Tibial nerve (tissue), 4 donors: Measurements from ENCODE around the gene THOC6. TPM values are rescaled to one million over a fixed set of nuclear protein-coding genes. Genes with fewer than 3 reads are reported as not detected.

Experiments
- DNase-seq, 2 donors: peaks; one replicate each; pipeline ENCODE4 v3.0.0-alpha.2; 2019; ENCODE audit warnings: low spot score in 2 of 2
- H3K27ac ChIP-seq, 4 donors: fragments of 200-600 bp; sonication (generic) in 3 of 4; one replicate each; pipeline ENCODE4 v1.5.1; 2017 to 2019; ENCODE audit warnings: mild to moderate bottlenecking in 1 of 4
- H3K27me3 ChIP-seq, 2 donors: fragments of 200-600 bp; sonication (generic) in 1 of 2; one replicate each; pipeline versions ENCODE4 v1.5.1 to v1.6.0; 2017 to 2019
- H3K36me3 ChIP-seq, 3 donors: fragments of 200-600 bp; sonication (generic); one replicate each; pipeline ENCODE4 v1.5.1; 2018 to 2019
- H3K4me1 ChIP-seq, 4 donors: fragments of 200-600 bp; sonication (generic) in 3 of 4; one replicate each; pipeline ENCODE4 v1.5.1; 2017 to 2019
- H3K4me3 ChIP-seq, 4 donors: fragments of 200-600 bp; sonication (generic) in 3 of 4; one replicate each; pipeline ENCODE4 v1.5.1; 2017 to 2019; ENCODE audit warnings: mild to moderate bottlenecking in 1 of 4, moderate library complexity in 1 of 4
- H3K9me3 ChIP-seq, 4 donors: fragments of 200-600 bp; sonication (generic) in 3 of 4; one replicate each; pipeline ENCODE4 v1.5.1; 2017 to 2019
- CTCF ChIP-seq, 5 experiments: fragments of 200-600 bp in 3 of 5; fragments of 450-650 bp in 2 of 5; sonication (generic) in 3 of 5; IDR thresholded peaks; one replicate each; pipeline ENCODE4 v1.5.1; 2016 to 2019; ENCODE audit warnings: antibody characterized with exemption in 5 of 5, mild to moderate bottlenecking in 3 of 5, moderate library complexity in 2 of 5
- EP300 ChIP-seq, 2 donors: sonication (generic); formaldehyde crosslinking; IDR thresholded peaks; one replicate each; pipeline ENCODE4 v1.6.1; 2017; ENCODE audit warnings: antibody characterized with exemption in 2 of 2, mild to moderate bottlenecking in 1 of 2
- POLR2A ChIP-seq, 2 donors: fragments of 450-650 bp; IDR thresholded peaks; one replicate each; pipeline ENCODE4 v1.6.1; 2017; ENCODE audit warnings: antibody characterized with exemption in 2 of 2, mild to moderate bottlenecking in 2 of 2, moderate library complexity in 2 of 2
- WGBS, 2 donors: methylation state at CpG; one replicate each; pipeline ENCODE4 v1.1.5; 2018; 5-methylcytosine and 5-hydroxymethylcytosine counted together
- total RNA-seq, 4 donors: library from RNA; depleted of rRNA; stranded (reverse); fragments of >200 nt; gene quantifications; one replicate each; pipeline ENCODE4 v1.1.0, GENCODE V29; 2016

The THOC6 gene
- total RNA-seq, 4 donors from 2014 or later: 12.2 to 28.5 (median 18.0) TPM

- TF ChIP-seq CTCF (IDR thresholded peaks at IDR 0.05) (no peak), POLR2A (IDR thresholded peaks at IDR 0.05) (no peak), EP300 (IDR thresholded peaks at IDR 0.05) (no peak)
- H3K27me3 ChIP-seq: peaks cover 0 to 25% of the 10 kb centered on the region in 2 donors
- 87 to 92% methylated on average over 3 to 15 of the region's 15 CpGs for WGBS, 2 donors
- H3K4me3 ChIP-seq: no peak overlapping the region
- no peak overlapping the region for H3K27ac ChIP-seq
- peaks cover 0 to 25% (median 0%) of the 10 kb centered on the region in 3 donors for H3K36me3 ChIP-seq
- H3K9me3 ChIP-seq: no peaks in the 10 kb centered on the region
- peaks cover 0 to 25% (median 14%) of the 10 kb centered on the region in 4 donors for H3K4me1 ChIP-seq
- no peak for DNase-seq
These were observed 47.2 kb upstream of the THOC6 start for GRCh38 chr16:2976673-2977072.

DNA sequence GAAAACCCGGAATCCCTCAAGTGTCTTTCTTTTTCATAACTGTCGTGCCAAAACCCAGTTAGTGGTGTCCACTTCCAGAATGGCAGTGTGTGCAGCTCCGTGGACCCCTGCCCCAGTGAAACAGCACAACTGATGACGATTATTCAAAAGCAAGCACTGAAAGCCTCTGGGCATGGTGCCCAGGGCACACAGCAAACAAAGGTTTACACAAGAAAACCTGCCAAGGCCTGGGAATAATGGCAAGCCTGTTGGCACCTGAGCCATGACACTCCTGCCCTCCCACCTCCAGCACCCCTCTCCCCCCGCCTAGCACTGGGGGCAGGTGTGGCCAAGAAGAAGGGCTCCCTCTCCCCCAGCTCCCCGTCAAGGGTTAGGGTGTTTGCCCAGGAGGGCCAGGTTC, 46.4 kb upstream of the THOC6 start:
- H3K4me1 ChIP-seq: peaks cover 0 to 23% (median 14%) of the 10 kb centered on the region in 4 donors
- H3K9me3 ChIP-seq: no peaks in the 10 kb centered on the region
- WGBS, 2 donors: 64 to 77% methylated on average over 5 to 6 of the region's 6 CpGs
- H3K4me3 ChIP-seq: no peak overlapping the region
- no peak overlapping the region for H3K27ac ChIP-seq
- peaks cover 0 to 25% of the 10 kb centered on the region in 2 donors for H3K27me3 ChIP-seq
- DNase-seq: no peak
- TF ChIP-seq POLR2A (IDR thresholded peaks at IDR 0.05) (no peak), CTCF (IDR thresholded peaks at IDR 0.05) (no peak), EP300 (IDR thresholded peaks at IDR 0.05) (no peak)
- peaks cover 0 to 18% (median 0%) of the 10 kb centered on the region in 3 donors for H3K36me3 ChIP-seq

DNA sequence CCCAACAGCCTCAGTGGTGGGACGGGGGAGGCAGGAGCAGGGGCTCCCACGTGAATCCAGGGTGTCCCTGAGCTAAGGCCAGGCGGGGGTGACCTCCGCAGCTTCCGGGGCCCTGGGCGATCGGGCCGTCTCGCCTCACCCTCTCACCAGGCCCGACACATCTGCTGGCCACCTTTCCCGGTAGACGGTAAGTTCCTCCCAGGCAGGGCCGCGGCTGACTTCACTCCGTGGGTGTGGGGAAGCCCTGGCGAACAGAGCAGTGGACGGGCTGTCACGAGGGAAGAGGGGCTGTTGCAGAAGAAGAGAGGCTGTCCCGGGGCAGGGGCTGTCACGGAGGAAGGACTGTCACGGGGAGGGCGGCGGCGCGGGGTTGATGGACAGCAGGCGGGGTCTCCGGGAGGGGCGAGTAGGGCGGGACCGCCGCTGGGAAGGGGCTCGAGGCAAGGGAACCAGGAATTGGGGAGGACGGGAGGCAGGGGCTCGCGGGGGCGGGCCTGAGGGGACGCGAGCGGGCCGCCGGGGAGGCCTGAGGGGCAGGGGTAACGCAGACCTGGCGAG, 44.1 kb upstream of the THOC6 start:
- 2 to 3% methylated on average over 30 to 34 of the region's 43 CpGs for WGBS, 2 donors
- TF ChIP-seq EP300 (IDR thresholded peaks at IDR 0.05): no peak
- TF ChIP-seq POLR2A (IDR thresholded peaks at IDR 0.05): no peak
- no peak for TF ChIP-seq CTCF (IDR thresholded peaks at IDR 0.05)
- peaks cover 0 to 25% of the 10 kb centered on the region in 2 donors for H3K27me3 ChIP-seq
- H3K4me1 ChIP-seq: peaks cover 0 to 37% (median 19%) of the 10 kb centered on the region in 4 donors
- H3K36me3 ChIP-seq: peaks cover 0 to 1% (median 0%) of the 10 kb centered on the region in 3 donors
- DNase-seq: no peak
- no peaks in the 10 kb centered on the region for H3K9me3 ChIP-seq
- H3K27ac ChIP-seq: peak overlapping the region in 1 of 4 donors; percentile 90
- H3K4me3 ChIP-seq: peak overlapping the region; percentile 61 to 93 (median 88)

DNA sequence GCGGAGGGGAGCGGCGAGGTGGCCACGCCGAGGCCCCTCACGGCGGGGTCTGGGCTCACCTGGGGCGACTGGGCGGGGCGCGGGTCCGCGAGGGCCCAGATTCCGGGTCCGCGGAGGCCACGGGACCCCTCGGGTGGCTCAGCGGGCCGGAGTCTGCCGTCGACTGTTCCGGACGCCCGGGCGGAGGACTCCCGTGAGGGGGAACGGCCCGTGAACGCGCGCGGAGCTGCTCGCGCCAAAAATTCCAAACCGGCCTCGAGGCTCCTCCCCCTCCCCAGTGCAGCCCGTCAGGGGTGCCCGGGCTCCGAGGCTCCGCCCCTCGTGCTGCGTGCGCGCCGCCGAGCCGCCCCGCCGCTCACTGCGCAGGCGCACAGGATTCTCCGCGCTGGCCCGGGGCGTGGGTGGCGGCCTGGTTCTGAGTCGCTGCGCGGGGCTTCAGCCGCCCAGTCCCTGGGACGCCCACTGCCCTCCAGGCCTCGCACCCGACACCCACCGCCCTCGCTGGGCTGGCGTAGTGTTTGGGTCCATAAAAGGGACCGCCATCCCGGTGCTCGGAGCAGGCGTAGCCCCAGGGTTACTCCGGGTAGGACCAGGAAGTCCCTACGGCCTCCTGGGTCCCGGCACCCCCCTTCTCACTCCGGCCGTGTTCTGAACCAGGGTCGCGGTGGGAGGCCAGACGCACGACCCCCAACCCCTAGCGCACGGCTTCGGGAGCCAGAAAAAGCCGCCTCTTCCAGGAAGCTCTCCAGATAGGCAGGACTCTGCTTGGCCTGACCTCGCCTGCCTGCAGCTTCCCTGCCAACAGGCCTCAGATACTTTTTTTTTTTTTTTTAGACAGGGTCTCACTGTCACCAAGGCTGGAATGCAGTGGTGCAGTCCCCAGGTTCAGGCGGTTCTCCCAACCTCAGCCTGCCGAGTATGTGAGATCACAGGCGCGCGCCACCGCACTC, 43.3 kb upstream of the THOC6 start, which contains the start of gene PKMYT1:
Gene PKMYT1 (minus strand): TSS at position 220 of the 950 bp plus-strand sequence. CDS start 789 bp downstream, outside the sequence.
- no peaks in the 10 kb centered on the region for H3K9me3 ChIP-seq
- WGBS, 2 donors: 13 to 22% methylated on average over 25 to 41 of the region's 91 CpGs
- peak within 1 kb of the TSS; percentile 63 to 93 (median 91) for H3K27ac ChIP-seq
- H3K4me3 ChIP-seq: peak within 1 kb of the TSS; percentile 61 to 93 (median 88)
- peak; percentile 76 to 78 for DNase-seq
- TF ChIP-seq POLR2A (IDR thresholded peaks at IDR 0.05) (peak; percentile 83 to 92), EP300 (IDR thresholded peaks at IDR 0.05) (peak; percentile 7 to 88), CTCF (IDR thresholded peaks at IDR 0.05) (peak in 2 of 5 experiments; percentile 9 to 20)
- H3K27me3 ChIP-seq: peaks cover 0 to 25% of the 10 kb centered on the region in 2 donors
- no peaks in the 10 kb centered on the region for H3K36me3 ChIP-seq
- H3K4me1 ChIP-seq: peaks cover 0 to 43% (median 19%) of the 10 kb centered on the region in 4 donors
